IPS-18a (cell line): ENCODE results near the gene TAS2R3.
"Not testable (repeated sequence)": the region's sequence is repeated elsewhere in the genome, so short reads cannot be mapped to it uniquely, and the experiment has no call there.

Experiments
- H3K27ac ChIP-seq: one replicate; pipeline ENCODE4 v1.5.1; 2013; ENCODE audit warnings: low read length
- H3K27me3 ChIP-seq: one replicate; pipeline ENCODE4 v1.6.1; 2013; ENCODE audit warnings: mild to moderate bottlenecking, low read length; ENCODE audit not compliant: control insufficient read depth, insufficient read depth
- H3K36me3 ChIP-seq: one replicate; pipeline ENCODE4 v1.6.1; 2013; ENCODE audit warnings: low read depth, low read length; ENCODE audit not compliant: control insufficient read depth
- H3K4me1 ChIP-seq: one replicate; pipeline ENCODE4 v1.6.1; 2013; ENCODE audit warnings: low read depth, low read length; ENCODE audit not compliant: control insufficient read depth
- H3K4me3 ChIP-seq: one replicate; pipeline ENCODE4 v1.5.1; 2013; ENCODE audit warnings: low read length
- H3K9ac ChIP-seq: one replicate; pipeline ENCODE4 v1.6.1; 2013; ENCODE audit warnings: mild to moderate bottlenecking, low read length, moderate library complexity
- H3K9me3 ChIP-seq: one replicate; pipeline ENCODE4 v1.6.1; 2013; ENCODE audit warnings: low read depth, low read length; ENCODE audit not compliant: control insufficient read depth

TAS2R3 gene

DNA sequence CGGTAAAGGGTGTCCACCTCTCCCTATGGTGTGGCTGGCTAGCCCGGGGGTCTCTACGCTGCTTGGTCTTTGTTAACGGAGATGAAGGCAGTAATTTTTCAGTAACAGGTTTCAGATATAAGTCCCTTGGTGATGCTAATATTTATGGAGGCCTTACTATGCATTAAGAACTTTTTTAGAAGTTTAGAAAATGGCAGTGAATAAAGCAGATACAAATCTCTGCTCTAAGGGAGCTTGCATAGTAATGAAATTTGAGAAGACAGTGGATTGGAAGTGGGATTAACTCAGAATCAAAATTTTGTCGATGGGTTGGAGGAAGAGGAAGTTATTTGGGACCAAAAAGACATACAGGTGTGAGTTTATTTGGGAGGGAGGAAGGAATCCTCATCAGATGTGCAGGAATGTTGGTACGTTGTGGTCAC, 25.3 kb upstream of the TAS2R3 start:
- Histone ChIP-seq H3K9me3 (no peaks in the 10 kb centered on the region), H3K27ac (peak overlapping the region; percentile 90), H3K4me3 (peak overlapping the region; percentile 96), H3K9ac (peak overlapping the region; percentile 97), H3K27me3 (no peaks in the 10 kb centered on the region), H3K4me1 (peaks cover 6% of the 10 kb centered on the region), H3K36me3 (peaks cover 37% of the 10 kb centered on the region)

DNA sequence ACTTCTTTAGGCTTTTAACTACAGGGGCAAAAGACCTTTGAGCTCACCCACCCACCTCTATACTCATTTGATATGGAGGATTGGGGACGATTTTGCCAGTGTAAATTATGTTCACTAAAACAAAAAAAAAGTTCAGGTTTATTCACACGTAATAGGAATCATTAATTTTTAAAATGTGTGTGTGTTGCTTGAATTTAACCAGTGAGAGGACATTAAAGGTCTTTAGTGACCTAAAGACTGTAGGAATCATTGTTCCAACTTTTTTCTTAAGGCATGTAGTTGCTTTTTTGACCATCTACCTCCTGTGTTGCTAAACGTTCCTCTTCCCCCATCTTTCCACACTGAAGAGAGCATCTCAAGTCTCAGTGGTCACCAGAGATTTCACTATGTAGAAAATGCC, 24.6 kb upstream of the TAS2R3 start:
- no peaks in the 10 kb centered on the region for H3K27me3 ChIP-seq
- H3K36me3 ChIP-seq = peaks cover 44% of the 10 kb centered on the region
- H3K27ac ChIP-seq = peak overlapping the region; percentile 90
- H3K9ac ChIP-seq = peak overlapping the region; percentile 97
- peak overlapping the region; percentile 96 for H3K4me3 ChIP-seq
- H3K9me3 ChIP-seq = no peaks in the 10 kb centered on the region
- H3K4me1 ChIP-seq = peaks cover 6% of the 10 kb centered on the region

DNA sequence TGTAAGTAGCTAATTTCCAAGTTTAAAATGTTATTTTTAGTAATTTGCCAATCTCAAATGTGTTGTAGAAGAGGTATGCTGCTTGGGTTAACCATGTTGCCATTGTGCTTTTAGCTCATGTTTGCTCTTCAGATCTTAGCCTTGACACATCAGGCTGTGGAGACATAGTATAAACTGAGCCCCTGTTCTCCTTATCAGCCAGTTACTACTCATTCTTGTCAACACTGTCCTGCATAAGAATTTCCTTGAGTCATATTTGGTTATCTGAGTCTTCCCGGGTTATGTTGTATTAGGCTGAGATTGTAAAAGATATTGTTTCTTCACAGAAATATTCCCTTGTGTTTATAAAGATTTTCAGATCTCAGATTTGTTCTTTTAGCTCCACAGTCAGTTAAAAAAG, 21.7 kb upstream of the TAS2R3 start:
- Histone ChIP-seq H3K36me3 (peaks cover 72% of the 10 kb centered on the region), H3K9ac (no peak overlapping the region)

DNA sequence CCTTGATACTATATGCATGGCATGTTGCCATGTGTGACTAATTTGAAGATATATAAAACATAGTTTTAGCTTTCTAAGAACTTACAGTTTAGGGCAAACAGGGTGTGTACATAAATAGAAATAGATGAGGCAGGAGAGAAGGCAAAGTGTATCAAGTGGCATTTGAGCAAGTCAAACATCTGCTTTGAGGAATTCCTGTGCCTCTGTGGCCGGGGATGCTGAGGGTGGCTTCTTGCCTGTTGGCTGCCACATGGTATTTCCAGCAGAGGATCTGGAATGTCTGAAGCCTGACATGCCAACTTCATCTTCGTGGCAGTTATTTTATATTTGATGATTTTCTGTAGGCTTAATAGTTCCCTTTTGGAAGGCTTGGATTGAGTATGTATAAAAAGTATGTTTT, 19.8 kb upstream of the TAS2R3 start:
- Histone ChIP-seq H3K4me3 (no peak overlapping the region), H3K9ac (no peak overlapping the region), H3K27me3 (no peaks in the 10 kb centered on the region), H3K4me1 (peaks cover 5% of the 10 kb centered on the region), H3K27ac (no peak overlapping the region), H3K9me3 (no peaks in the 10 kb centered on the region), H3K36me3 (peaks cover 86% of the 10 kb centered on the region)

More for the DNA sequence above, 21.7 kb upstream of the TAS2R3 start:
- Histone ChIP-seq H3K4me1 (peaks cover 6% of the 10 kb centered on the region), H3K27ac (no peak overlapping the region), H3K9me3 (no peaks in the 10 kb centered on the region), H3K4me3 (no peak overlapping the region), H3K27me3 (no peaks in the 10 kb centered on the region)

DNA sequence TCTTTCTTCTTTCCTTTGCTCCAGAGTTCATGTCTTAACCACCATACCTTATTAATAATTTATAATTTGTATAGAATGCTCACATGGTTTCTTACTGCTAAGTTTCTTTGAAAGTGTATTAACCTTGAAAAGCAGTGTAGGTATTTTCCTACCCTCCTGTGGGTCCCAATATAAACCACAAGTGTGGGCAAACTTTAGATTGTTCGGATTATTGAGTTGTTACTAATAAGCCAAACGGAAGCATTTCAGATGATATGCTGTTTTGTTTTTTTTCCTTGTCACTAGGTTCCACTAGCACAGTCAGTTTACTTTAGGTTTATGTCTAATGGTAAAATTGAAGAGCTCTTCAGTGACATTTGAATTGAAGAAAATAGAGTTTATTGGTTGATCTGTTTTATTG, 15.5 kb upstream of the TAS2R3 start:
- Histone ChIP-seq H3K27me3 (no peaks in the 10 kb centered on the region), H3K4me1 (no peaks in the 10 kb centered on the region), H3K9ac (no peak overlapping the region), H3K36me3 (peaks cover 88% of the 10 kb centered on the region), H3K9me3 (peaks cover 16% of the 10 kb centered on the region), H3K4me3 (no peak overlapping the region), H3K27ac (no peak overlapping the region)

DNA sequence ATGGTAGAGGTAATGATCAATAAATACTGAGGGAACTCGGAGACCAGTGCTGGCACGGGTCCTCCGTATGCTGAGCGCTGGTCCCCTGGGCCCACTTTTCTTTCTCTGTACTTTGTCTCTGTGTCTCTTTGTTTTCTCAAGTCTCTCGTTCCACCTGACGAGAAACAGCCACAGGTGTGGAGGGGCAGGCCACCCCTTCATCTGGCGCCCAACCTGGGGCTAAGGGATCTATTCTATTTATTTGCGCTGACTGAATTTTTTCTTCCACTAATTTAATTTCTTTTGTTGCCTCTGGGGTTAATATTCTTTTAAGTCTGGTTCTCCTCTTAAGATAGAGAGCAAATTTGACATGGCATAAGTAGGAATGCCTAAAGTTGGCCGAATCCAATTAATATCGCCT, 12.0 kb upstream of the TAS2R3 start:
- H3K4me1 ChIP-seq, H3K4me3 ChIP-seq, H3K27me3 ChIP-seq, H3K27ac ChIP-seq, H3K9ac ChIP-seq: not testable (repeated sequence)
- Histone ChIP-seq H3K9me3 (peaks cover 16% of the 10 kb centered on the region), H3K36me3 (peaks cover 62% of the 10 kb centered on the region)

DNA sequence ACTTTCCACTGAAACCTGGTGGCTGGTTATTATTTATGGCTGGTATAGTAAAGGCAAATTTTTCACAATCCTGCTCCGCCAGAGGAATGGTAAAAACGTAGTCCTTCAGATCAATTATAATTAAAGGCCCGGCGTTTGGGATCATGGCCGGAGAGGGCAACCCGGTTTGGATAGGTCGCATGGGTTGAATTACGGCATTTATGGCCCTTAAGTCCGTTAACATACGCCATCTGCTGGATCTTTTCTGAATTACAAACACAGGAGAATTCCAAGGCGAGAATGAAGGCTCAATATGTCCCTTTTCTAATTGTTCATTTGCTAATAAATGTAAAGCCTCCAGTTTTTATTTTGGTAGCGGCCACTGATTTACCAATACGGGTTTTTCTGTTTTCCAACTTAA, 11.3 kb upstream of the TAS2R3 start:
- no peaks in the 10 kb centered on the region for H3K4me1 ChIP-seq
- H3K9me3 ChIP-seq = peaks cover 16% of the 10 kb centered on the region
- H3K36me3 ChIP-seq = peaks cover 58% of the 10 kb centered on the region
- H3K27me3 ChIP-seq = no peaks in the 10 kb centered on the region
- no peak overlapping the region for H3K4me3 ChIP-seq
- H3K27ac ChIP-seq = no peak overlapping the region
- no peak overlapping the region for H3K9ac ChIP-seq

DNA sequence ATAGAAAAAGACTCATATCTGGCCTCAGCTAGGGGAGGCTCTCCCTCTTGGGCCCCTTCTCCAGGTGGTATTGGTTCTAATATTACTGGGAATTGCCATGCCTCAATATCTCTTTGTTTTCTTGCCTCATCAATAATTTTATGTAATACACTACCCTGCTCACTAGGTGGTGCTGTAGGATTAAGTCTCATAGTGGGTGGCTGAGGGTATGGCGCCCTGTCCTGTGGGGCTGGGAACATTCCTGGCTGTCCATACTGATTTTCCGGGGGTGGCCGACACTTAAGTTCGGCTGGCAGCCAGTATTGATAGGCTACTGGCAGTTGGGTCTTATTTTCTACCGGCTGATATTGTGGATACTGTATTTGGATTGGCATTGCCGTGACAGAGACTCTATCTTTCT, 9.0 kb upstream of the TAS2R3 start:
- H3K4me3 ChIP-seq = no peak overlapping the region
- peaks cover 46% of the 10 kb centered on the region for H3K36me3 ChIP-seq
- no peaks in the 10 kb centered on the region for H3K4me1 ChIP-seq
- H3K27ac ChIP-seq = no peak overlapping the region
- peaks cover 13% of the 10 kb centered on the region for H3K9me3 ChIP-seq
- H3K9ac ChIP-seq = no peak overlapping the region
- no peaks in the 10 kb centered on the region for H3K27me3 ChIP-seq

DNA sequence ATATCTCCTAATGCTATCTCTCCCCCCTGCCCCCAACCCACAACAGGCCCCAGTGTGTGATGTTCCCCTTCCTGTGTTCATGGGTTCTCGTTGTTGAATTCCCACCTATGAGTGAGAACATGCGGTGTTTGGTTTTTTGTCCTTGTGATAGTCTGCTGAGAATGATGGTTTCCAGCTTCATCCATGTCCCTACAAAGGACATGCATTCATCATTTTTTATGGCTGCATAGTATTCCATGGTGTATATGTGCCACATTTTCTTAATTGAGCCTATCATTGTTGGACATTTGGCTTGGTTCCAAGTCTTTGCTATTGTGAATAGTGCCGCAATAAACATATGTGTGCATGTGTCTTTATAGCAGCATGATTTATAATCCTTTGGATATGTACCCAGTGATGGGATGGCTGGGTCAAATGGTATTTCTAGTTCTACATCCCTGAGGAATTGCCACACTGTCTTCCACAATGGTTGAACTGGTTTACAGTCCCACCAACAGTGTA, 6.2 kb downstream of the TAS2R3 start:
- not testable (repeated sequence) for H3K36me3 ChIP-seq, H3K9me3 ChIP-seq, H3K9ac ChIP-seq, H3K27me3 ChIP-seq, H3K4me1 ChIP-seq, H3K27ac ChIP-seq, H3K4me3 ChIP-seq

DNA sequence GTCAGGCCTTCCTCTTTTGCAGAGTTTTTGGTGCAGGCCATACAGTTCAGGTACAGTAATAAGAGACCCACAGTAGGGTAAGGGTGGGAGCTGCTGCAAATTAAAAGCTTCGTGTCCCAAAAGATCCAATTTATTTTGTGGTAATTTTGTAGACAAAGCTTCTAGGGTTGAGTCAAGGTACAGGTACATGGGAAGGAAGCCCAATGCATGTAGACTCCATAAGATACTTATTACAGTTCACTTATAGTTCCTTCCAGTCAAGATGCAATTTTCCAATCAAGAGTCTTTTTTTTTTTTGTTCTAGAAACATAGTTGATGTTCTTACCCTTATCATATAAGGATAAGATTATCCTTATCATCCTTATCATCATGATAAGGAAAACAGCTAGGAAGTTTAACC, 12.5 kb downstream of the TAS2R3 start, which contains the start of gene TAS2R4:
TAS2R4 (plus strand) TSS at position 301 of the 400 bp plus-strand sequence. CDS start 1,815 bp downstream, outside the sequence.
- Histone ChIP-seq H3K36me3 (peaks cover 4% of the 10 kb centered on the region), H3K27ac (no peak within 1 kb of the TSS), H3K27me3 (no peaks in the 10 kb centered on the region), H3K9me3 (no peaks in the 10 kb centered on the region), H3K4me1 (no peaks in the 10 kb centered on the region), H3K9ac (no peak within 1 kb of the TSS), H3K4me3 (no peak within 1 kb of the TSS)

DNA sequence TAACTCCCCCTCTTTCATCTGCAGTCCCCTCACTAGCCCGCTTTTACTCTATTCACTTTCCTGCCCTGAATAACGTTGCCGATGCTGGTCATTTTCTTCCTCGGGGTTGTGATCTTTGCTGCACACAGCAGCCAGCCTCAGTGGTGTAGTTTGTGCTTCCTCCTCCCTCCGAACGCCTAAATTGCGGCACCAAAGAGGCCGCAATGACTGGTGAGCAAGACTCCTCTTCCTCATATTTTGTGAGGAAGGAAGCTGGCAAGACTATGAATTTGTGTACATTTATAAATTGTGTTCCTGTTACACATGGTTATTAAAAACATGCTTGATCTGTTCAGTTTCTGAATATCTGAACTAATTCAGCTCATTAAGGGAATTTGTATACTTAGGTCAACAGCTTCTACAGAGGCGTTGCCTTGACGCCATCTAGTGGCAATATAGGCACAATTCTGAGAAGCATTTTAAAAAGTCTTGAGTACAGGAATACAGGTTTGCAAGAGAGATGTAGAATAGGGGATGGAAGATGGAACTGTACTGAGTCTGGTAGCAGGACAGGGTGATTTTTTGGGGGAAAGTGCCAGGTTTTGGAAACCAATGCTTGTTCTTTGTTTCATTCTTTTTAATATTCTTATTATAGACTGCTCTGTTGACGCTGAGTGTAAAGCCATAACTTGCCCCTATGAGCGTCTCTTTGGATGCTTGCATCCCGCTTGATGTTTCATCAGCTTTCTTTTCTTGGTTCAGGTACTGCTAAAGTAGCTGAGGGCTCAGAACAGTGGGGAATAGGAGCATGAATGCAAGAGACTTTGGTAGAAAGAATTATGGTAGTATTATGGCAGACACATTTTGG, 22.0 kb downstream of the TAS2R3 start:
- no peaks in the 10 kb centered on the region for H3K9me3 ChIP-seq
- H3K36me3 ChIP-seq = no peaks in the 10 kb centered on the region
- no peak overlapping the region for H3K9ac ChIP-seq
- H3K4me1 ChIP-seq = no peaks in the 10 kb centered on the region
- H3K27ac ChIP-seq = no peak overlapping the region
- H3K27me3 ChIP-seq = no peaks in the 10 kb centered on the region
- H3K4me3 ChIP-seq = no peak overlapping the region

DNA sequence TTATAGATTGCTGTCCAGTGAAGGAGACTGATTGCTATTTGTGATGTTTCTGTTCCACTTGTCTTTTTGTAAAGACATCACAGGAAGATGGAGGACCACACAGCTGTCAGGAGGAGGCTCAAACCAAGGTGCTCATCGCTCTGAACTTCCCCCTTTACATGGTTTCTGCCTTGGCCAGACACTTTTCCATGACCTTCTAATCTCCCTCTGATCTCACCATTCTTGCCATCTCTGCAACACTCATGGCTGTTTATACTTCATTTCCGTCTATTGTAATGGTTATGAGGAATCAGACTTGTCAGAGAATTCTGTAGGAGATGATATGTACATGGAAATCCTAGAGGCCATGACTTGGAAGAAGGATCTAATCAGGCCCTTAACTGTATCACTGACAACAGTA, 24.4 kb downstream of the TAS2R3 start:
- H3K36me3 ChIP-seq = no peaks in the 10 kb centered on the region
- H3K27me3 ChIP-seq = no peaks in the 10 kb centered on the region
- H3K9ac ChIP-seq = no peak overlapping the region
- no peaks in the 10 kb centered on the region for H3K9me3 ChIP-seq
- H3K27ac ChIP-seq = no peak overlapping the region
- H3K4me1 ChIP-seq = no peaks in the 10 kb centered on the region
- H3K4me3 ChIP-seq = no peak overlapping the region
